GM12878 (cell line): Measurements from ENCODE around the gene SERPINA6. TPM values are rescaled to one million over a fixed set of nuclear protein-coding genes. Genes with fewer than 3 reads are reported as not detected.

Source experiments
- ATAC-seq: fragments of 200-7000 bp; cut with Tn5 transposase; 3 replicates; pipeline ENCODE4 v1.9.1; 2020; ENCODE audit warnings: mild to moderate bottlenecking, moderate library complexity
- BruUV-seq: library from RNA; stranded (reverse); fragments of 400-500 nt; replicated peaks from 2 replicates; lab custom pipeline; 2021; lab: Mats Ljungman, UMichigan
- CTCF ChIA-PET: fragments of 300-600 bp; sonication (Branson Sonifier 250); formaldehyde crosslinking; extraction: SDS; loops from one replicate; lab custom pipeline; 2021; ENCODE audit warnings: inconsistent platforms; lab: Yijun Ruan, JAX
- POLR2A ChIA-PET: fragments of 350-600 bp; formaldehyde crosslinking; extraction: SDS; loops from one replicate; lab custom pipeline; 2021; ENCODE audit warnings: inconsistent platforms; lab: Charles Lee
- RAD21 ChIA-PET: fragments of 300-600 bp; sonication (Branson Sonifier 250); formaldehyde crosslinking; loops from one replicate; lab custom pipeline; 2023; ENCODE audit warnings: antibody characterized with exemption; ENCODE audit not compliant: unreplicated experiment; lab: Charles Lee
- SMC1A ChIA-PET: fragments of 300-600 bp; sonication (Branson Sonifier 250); formaldehyde crosslinking; loops from one replicate; lab custom pipeline; 2023; ENCODE audit not compliant: unreplicated experiment, uncharacterized antibody; lab: Charles Lee
- DNase-seq: peaks from one replicate; pipeline ENCODE4 v3.0.0-alpha.2; 2011; ENCODE audit warnings: low read depth, low spot score
- FAIRE-seq: peaks from 3 replicates; lab custom pipeline; 2011; peaks lifted over from hg19 to GRCh38; lab: Jason Lieb, UNC
- H2AFZ ChIP-seq: 2 replicates; pipeline ENCODE4 v1.6.0; 2011; ENCODE audit warnings: low read depth, low read length, control low read depth; ENCODE audit not compliant: control insufficient read depth
- H3K27ac ChIP-seq: 2 replicates; pipeline ENCODE4 v1.5.1; 2011; ENCODE audit warnings: control low read depth; ENCODE audit not compliant: control insufficient read depth, insufficient read depth
- H3K27me3 ChIP-seq, 2 experiments: replicated peaks in 1 of 2; 2 replicates each; pipeline versions ENCODE4 v1.6.0 to v1.6.1; 2011; ENCODE audit warnings: low read length in 1 of 2; ENCODE audit not compliant: control insufficient read depth in 2 of 2, insufficient read depth in 2 of 2
- H3K36me3 ChIP-seq, 2 experiments: 2 replicates each; pipeline ENCODE4 v1.5.1; 2011; ENCODE audit warnings: low read length in 1 of 2; ENCODE audit not compliant: control insufficient read depth in 2 of 2, insufficient read depth in 2 of 2
- H3K4me1 ChIP-seq: 2 replicates; pipeline ENCODE4 v1.6.1; 2011; ENCODE audit warnings: mild to moderate bottlenecking, low read length, moderate library complexity, mixed read lengths; ENCODE audit not compliant: control insufficient read depth, insufficient read depth
- H3K4me2 ChIP-seq: 2 replicates; pipeline ENCODE4 v1.6.0; 2011; ENCODE audit warnings: control low read depth; ENCODE audit not compliant: control insufficient read depth, insufficient read depth
- H3K4me3 ChIP-seq: fragments of 200-600 bp; sonication (generic); 2 replicates; pipeline ENCODE4 v1.5.1; 2016
- H3K79me2 ChIP-seq: 2 replicates; pipeline ENCODE4 v1.6.0; 2011; ENCODE audit warnings: low read length; ENCODE audit not compliant: control insufficient read depth, insufficient read depth
- H3K9ac ChIP-seq: 2 replicates; pipeline ENCODE4 v1.8.0; 2011; ENCODE audit warnings: low read length, control low read depth, mixed read lengths; ENCODE audit not compliant: control insufficient read depth, insufficient read depth
- H3K9me3 ChIP-seq: replicated peaks from 3 replicates; pipeline ENCODE4 v1.5.1; 2011; ENCODE audit warnings: mild to moderate bottlenecking, low read length; ENCODE audit not compliant: control insufficient read depth, insufficient read depth
- H4K20me1 ChIP-seq: 2 replicates; pipeline ENCODE4 v1.6.0; 2011; ENCODE audit not compliant: control insufficient read depth, insufficient read depth
- IKZF1 ChIP-seq: fragments of 450-650 bp; conservative IDR thresholded peaks from 2 replicates; pipeline ENCODE4 v1.6.1; 2017; ENCODE audit warnings: antibody characterized with exemption, mild to moderate bottlenecking
- MTA2 ChIP-seq: fragments of 450-650 bp; IDR thresholded peaks from 2 replicates; pipeline ENCODE4 v1.6.1; 2016; ENCODE audit warnings: low read depth, mild to moderate bottlenecking, moderate library complexity
- PML ChIP-seq: IDR thresholded peaks from 2 replicates; pipeline ENCODE4 v1.6.1; 2012; ENCODE audit warnings: low read length, inconsistent platforms
- WGBS: methylation state at CpG from one replicate; pipeline ENCODE4 v1.1.6; 2016; ENCODE audit warnings: low lambda C conversion rate; ENCODE audit not compliant: insufficient replicate concordance, insufficient coverage; ENCODE audit errors: missing lambda C conversion rate; 5-methylcytosine and 5-hydroxymethylcytosine counted together
- in situ Hi-C: fragments of 300-500 bp; cut with MboI; formaldehyde crosslinking; loops from 9 replicates; pipeline ENCODE4 v1.14.3; 2018; ENCODE audit warnings: mixed read lengths
- intact Hi-C: fragments of 100-400 bp; cut with micrococcal nuclease; formaldehyde crosslinking; loops from one replicate; pipeline ENCODE4 v1.14.2; 2022; ENCODE audit not compliant: unreplicated experiment
- polyA plus RNA-seq, 11 experiments: library from polyadenylated mRNA; depleted of rRNA in 4 of 11; unstranded in 6 of 11; stranded (reverse) in 5 of 11; fragments of >200 nt; fragmentation: Nextera tagmentation in 4 of 11; fragmentation: Illumina TruSeq in 1 of 11; extraction: Ambion mirVana in 4 of 11; extraction: Trizol in 1 of 11; gene quantifications; 1 replicate in 1 of 11; 2 replicates in 10 of 11; pipeline versions ENCODE4 v1.2.1 to v1.2.3, GENCODE V29; 2011 to 2016; ENCODE audit warnings: inconsistent platforms in 2 of 11, missing spikeins in 2 of 11, low read depth in 1 of 11
- total RNA-seq, 4 experiments: library from RNA; depleted of rRNA in 3 of 4; stranded (reverse); fragments of >200 nt in 3 of 4; fragmentation: Illumina TruSeq in 1 of 4; extraction: Trizol in 1 of 4; gene quantifications; 2 replicates each; pipeline versions ENCODE4 v1.2.1 to v1.2.3, GENCODE V29; 2013 to 2021
- TF ChIP-seq, protein P1 (sequence below): fragments of 450-650 bp; IDR thresholded peaks from 2 replicates; pipeline ENCODE4 v1.6.1; 2017; ENCODE audit warnings: low read depth, mild to moderate bottlenecking, moderate library complexity
- TF ChIP-seq, protein P2 (sequence below): fragments of 450-650 bp; conservative IDR thresholded peaks from 2 replicates; pipeline ENCODE4 v1.6.1; 2017; ENCODE audit warnings: mild to moderate bottlenecking, moderate library complexity

The SERPINA6 gene
- total and polyA plus RNA-seq, 10 of the 15 experiments (the other 5 are each of a cell fraction or from before 2014, with no cell fraction given) = 0.11 to 0.27 (median 0.23) TPM; not detected in 7

DNA sequence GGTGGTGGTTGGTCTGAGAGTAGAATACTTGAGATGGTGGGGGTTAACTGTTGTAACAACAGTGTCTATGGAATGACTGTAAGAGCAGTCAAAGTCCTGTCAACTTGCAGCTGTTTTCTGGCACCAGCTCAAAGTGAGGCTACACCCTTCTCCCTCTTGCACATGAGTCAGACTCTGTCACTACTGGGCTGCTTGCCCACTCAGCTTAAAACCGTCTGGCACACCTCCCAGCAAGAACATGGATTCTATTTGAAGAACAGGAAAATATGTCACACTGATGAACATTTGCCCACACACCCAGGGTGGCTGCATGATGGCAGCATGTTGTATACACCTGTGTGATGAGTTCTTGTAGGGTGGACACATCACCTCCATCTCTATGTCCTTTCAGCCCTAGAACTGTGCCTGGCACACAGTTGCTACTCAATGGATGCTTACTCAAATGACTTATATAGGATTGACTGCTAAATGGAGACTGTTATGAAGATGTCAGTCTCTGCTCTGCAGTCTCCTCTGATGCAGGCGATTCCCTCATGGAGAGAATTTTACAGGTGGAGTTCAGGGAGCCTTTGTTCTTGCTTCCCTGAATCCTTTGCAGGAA is 19.3 kb upstream of the SERPINA6 start (continued):
- no peak for TF ChIP-seq PML

DNA sequence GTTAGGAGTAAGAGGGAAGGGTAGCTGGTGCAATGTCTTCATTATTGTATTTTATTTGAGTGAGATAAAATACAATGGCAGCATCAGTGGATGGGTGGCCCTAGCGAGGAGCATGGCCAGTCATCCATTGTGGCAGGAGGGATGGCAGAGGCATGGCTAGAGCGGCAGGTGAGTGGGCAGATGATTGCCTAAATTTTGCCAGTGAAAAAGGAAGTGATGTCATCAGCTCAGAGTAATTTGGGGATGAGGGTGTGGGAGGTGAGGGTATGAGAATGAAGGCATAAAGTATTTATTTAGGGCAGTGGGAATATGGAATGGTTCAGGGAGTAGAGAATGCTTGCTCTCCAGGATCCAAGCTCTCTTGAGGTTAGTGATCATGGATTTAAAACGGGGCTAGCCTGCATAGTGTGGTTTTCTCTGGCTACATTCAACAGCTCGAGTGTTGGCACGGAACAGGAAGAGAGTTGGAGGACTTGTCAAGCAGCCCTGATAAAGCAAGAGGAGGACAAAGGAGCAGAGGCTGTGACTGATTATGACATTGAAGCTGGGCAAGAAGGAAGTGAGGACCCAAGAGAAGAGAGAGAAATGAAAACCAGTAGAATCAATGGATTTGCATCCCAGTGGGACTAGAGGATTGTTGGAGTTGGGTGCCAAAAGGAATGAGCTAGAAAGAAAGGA is 18.7 kb upstream of the SERPINA6 start:
- peak overlapping the region; percentile 43 for H2AFZ ChIP-seq
- TF ChIP-seq, protein P1, sequence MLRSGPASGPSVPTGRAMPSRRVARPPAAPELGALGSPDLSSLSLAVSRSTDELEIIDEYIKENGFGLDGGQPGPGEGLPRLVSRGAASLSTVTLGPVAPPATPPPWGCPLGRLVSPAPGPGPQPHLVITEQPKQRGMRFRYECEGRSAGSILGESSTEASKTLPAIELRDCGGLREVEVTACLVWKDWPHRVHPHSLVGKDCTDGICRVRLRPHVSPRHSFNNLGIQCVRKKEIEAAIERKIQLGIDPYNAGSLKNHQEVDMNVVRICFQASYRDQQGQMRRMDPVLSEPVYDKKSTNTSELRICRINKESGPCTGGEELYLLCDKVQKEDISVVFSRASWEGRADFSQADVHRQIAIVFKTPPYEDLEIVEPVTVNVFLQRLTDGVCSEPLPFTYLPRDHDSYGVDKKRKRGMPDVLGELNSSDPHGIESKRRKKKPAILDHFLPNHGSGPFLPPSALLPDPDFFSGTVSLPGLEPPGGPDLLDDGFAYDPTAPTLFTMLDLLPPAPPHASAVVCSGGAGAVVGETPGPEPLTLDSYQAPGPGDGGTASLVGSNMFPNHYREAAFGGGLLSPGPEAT = no peak
- TF ChIP-seq, protein P2, sequence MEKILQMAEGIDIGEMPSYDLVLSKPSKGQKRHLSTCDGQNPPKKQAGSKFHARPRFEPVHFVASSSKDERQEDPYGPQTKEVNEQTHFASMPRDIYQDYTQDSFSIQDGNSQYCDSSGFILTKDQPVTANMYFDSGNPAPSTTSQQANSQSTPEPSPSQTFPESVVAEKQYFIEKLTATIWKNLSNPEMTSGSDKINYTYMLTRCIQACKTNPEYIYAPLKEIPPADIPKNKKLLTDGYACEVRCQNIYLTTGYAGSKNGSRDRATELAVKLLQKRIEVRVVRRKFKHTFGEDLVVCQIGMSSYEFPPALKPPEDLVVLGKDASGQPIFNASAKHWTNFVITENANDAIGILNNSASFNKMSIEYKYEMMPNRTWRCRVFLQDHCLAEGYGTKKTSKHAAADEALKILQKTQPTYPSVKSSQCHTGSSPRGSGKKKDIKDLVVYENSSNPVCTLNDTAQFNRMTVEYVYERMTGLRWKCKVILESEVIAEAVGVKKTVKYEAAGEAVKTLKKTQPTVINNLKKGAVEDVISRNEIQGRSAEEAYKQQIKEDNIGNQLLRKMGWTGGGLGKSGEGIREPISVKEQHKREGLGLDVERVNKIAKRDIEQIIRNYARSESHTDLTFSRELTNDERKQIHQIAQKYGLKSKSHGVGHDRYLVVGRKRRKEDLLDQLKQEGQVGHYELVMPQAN = no peak
- TF ChIP-seq IKZF1 (no peak), MTA2 (no peak)
- POLR2A ChIA-PET = no interaction called here
- BruUV-seq = no TSS peak
- SMC1A ChIA-PET = no interaction called here
- H3K4me2 ChIP-seq = no peak overlapping the region
- no peak overlapping the region for H3K4me3 ChIP-seq
- RAD21 ChIA-PET = no interaction called here
- no peaks in the 10 kb centered on the region for H4K20me1 ChIP-seq
- H3K36me3 ChIP-seq = no peaks in the 10 kb centered on the region
- WGBS = 2% methylated on average over 5 of the region's 5 CpGs
- in situ Hi-C loops (no loop called here), intact Hi-C loops (no loop called here)
- CTCF ChIA-PET = no interaction called here
- ATAC-seq (no peak), DNase-seq (no peak), FAIRE-seq (no peak)
- no peak overlapping the region for H3K27ac ChIP-seq
- peaks cover 14% of the 10 kb centered on the region for H3K4me1 ChIP-seq
- H3K27me3 ChIP-seq = no peaks in the 10 kb centered on the region
- no peak overlapping the region for H3K9ac ChIP-seq
- H3K79me2 ChIP-seq = no peaks in the 10 kb centered on the region
- peaks cover 7% of the 10 kb centered on the region for H3K9me3 ChIP-seq
